PC-9 (cell line): ENCODE results near the gene REV3L. TPM values are rescaled to one million over a fixed set of nuclear protein-coding genes. Genes with fewer than 3 reads are reported as not detected.

Source experiments
- BruUV-seq: library from RNA; stranded (reverse); fragments of 400-500 nt; replicated peaks from 2 replicates; lab custom pipeline; 2021; lab: Mats Ljungman, UMichigan
- CTCF ChIA-PET: fragments of 300-600 bp; sonication (Branson Sonifier 250); formaldehyde crosslinking; loops from one replicate; lab custom pipeline; 2022; ENCODE audit warnings: antibody characterized with exemption; lab: Charles Lee
- POLR2A ChIA-PET: fragments of 300-600 bp; sonication (Branson Sonifier 250); formaldehyde crosslinking; loops from one replicate; lab custom pipeline; 2022; ENCODE audit warnings: antibody characterized with exemption; ENCODE audit not compliant: unreplicated experiment; lab: Charles Lee
- DNase-seq, 2 experiments: peaks; one replicate each; pipeline versions ENCODE4 v3.0.0 to v3.0.0-alpha.2; 2015 to 2022; ENCODE audit warnings: mixed read lengths in 1 of 2
- H2AFZ ChIP-seq: fragments of 200-600 bp; sonication (generic); 2 replicates; pipeline ENCODE4 v1.8.1; 2017; ENCODE audit warnings: antibody characterized with exemption
- H3F3A ChIP-seq: fragments of 200-600 bp; sonication (generic); 2 replicates; pipeline ENCODE4 v1.8.1; 2017; ENCODE audit warnings: antibody characterized with exemption, mild to moderate bottlenecking, low read depth; ENCODE audit not compliant: insufficient read depth
- H3K27ac ChIP-seq: fragments of 200-600 bp; sonication (generic); 2 replicates; pipeline ENCODE4 v1.6.1; 2016; ENCODE audit warnings: mixed run types
- H3K27me3 ChIP-seq: fragments of 200-600 bp; sonication (generic); 2 replicates; pipeline ENCODE4 v1.6.1; 2016; ENCODE audit warnings: low read depth, mixed run types; ENCODE audit not compliant: insufficient read depth
- H3K36me3 ChIP-seq: fragments of 200-600 bp; sonication (generic); 2 replicates; pipeline ENCODE4 v1.6.1; 2016; ENCODE audit warnings: low read depth, mixed run types
- H3K4me1 ChIP-seq: fragments of 200-600 bp; sonication (generic); replicated peaks from 2 replicates; pipeline ENCODE4 v1.6.1; 2016; ENCODE audit warnings: mixed run types; ENCODE audit not compliant: insufficient read depth
- H3K4me2 ChIP-seq: fragments of 200-600 bp; sonication (generic); 2 replicates; pipeline ENCODE4 v1.6.1; 2017; ENCODE audit warnings: mixed run types
- H3K4me3 ChIP-seq: fragments of 200-600 bp; sonication (generic); 2 replicates; pipeline ENCODE4 v1.6.1; 2016; ENCODE audit warnings: mixed run types
- H3K79me2 ChIP-seq: fragments of 200-600 bp; sonication (generic); 2 replicates; pipeline ENCODE4 v1.6.1; 2017; ENCODE audit warnings: low read depth, mixed run types
- H3K9me2 ChIP-seq: fragments of 200-600 bp; sonication (generic); 2 replicates; pipeline ENCODE4 v1.8.1; 2017; ENCODE audit warnings: mild to moderate bottlenecking; ENCODE audit not compliant: insufficient read depth
- H3K9me3 ChIP-seq: fragments of 200-600 bp; sonication (generic); 2 replicates; pipeline ENCODE4 v1.8.1; 2016; ENCODE audit warnings: low read depth; ENCODE audit not compliant: insufficient read depth
- H4K20me1 ChIP-seq: fragments of 200-600 bp; sonication (generic); 2 replicates; pipeline ENCODE4 v1.8.1; 2017; ENCODE audit not compliant: insufficient read depth
- CTCF ChIP-seq: fragments of 200-600 bp; sonication (generic); conservative IDR thresholded peaks from 2 replicates; pipeline ENCODE4 v1.6.1; 2017; ENCODE audit warnings: mixed run types, antibody characterized with exemption, mild to moderate bottlenecking, moderate library complexity
- EZH2 ChIP-seq: fragments of 200-600 bp; sonication (generic); IDR thresholded peaks from 2 replicates; pipeline ENCODE4 v1.8.0; 2017; ENCODE audit warnings: antibody characterized with exemption, low read depth
- intact Hi-C: fragments of 100-400 bp; cut with micrococcal nuclease; formaldehyde crosslinking; loops from one replicate; pipeline ENCODE4 v1.10.0; 2022; ENCODE audit not compliant: unreplicated experiment
- total RNA-seq: library from RNA; stranded (reverse); gene quantifications from 2 replicates; pipeline ENCODE4 v1.2.3, GENCODE V29; 2021

Gene REV3L
- total RNA-seq, 1 experiment from 2014 or later, result 22.9 TPM

GRCh38 chr6:111353912-111354462 is 129.0 kb downstream of the REV3L start:
- Histone ChIP-seq H3K4me2 (no peak overlapping the region), H3K27me3 (no peaks in the 10 kb centered on the region), H3K27ac (no peak overlapping the region), H3K36me3 (peaks cover 17% of the 10 kb centered on the region; the same call in 1 of the 2 replicates), H3K4me3 (no peak overlapping the region), H3F3A (no peaks in the 10 kb centered on the region), H3K9me2 (no peaks in the 10 kb centered on the region), H4K20me1 (no peaks in the 10 kb centered on the region), H3K79me2 (no peaks in the 10 kb centered on the region), H2AFZ (no peak overlapping the region), H3K4me1 (no peaks in the 10 kb centered on the region), H3K9me3 (no peaks in the 10 kb centered on the region)
- no peak for DNase-seq
- TF ChIP-seq EZH2, result no peak
- no peak for TF ChIP-seq CTCF
- ChIA-PET POLR2A (no interaction called here), CTCF (no interaction called here)
- no TSS peak for BruUV-seq
- intact Hi-C loops, result no loop called here

- Histone ChIP-seq H3K79me2 (no peaks in the 10 kb centered on the region), H3K9me2 (no peaks in the 10 kb centered on the region), H3K4me1 (no peaks in the 10 kb centered on the region), H3K27me3 (no peaks in the 10 kb centered on the region), H3K27ac (no peak overlapping the region), H3K4me3 (no peak overlapping the region), H4K20me1 (no peaks in the 10 kb centered on the region), H2AFZ (no peak overlapping the region), H3K9me3 (no peaks in the 10 kb centered on the region), H3K4me2 (no peak overlapping the region), H3F3A (no peaks in the 10 kb centered on the region), H3K36me3 (peaks cover 5% of the 10 kb centered on the region; the same call in 1 of the 2 replicates)
- no peak for DNase-seq
- intact Hi-C loops, result no loop called here
- CTCF ChIA-PET, result no interaction called here
- no peak for TF ChIP-seq EZH2
- no peak for TF ChIP-seq CTCF
- BruUV-seq, result no TSS peak
- POLR2A ChIA-PET, result interaction anchor here (0.6 kb wide), 1 partner anchor 294 kb away, joined by 5 read pairs; no protein-coding TSS in a partner anchor
Observed at GRCh38 chr6:111347589-111347988, 135.4 kb downstream of the REV3L start.

DNA sequence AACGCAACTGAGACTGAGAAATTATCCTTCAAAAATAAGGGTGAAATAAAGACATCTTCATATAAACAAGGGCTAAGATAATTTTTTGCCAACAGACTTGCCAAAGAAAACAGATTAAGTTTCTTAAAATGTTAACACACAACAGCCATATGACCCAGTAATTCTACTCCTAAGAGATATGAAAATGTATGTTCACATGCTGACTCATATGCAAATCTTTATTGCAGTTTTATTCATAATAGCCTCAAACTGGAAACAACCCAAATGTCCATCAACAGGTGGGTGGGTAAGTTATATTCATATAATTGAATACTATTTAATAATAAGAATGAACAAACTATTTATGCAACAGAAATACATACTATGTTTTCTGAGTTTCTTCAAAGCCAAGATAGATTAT is 140.1 kb downstream of the REV3L start:
- ChIA-PET CTCF (no interaction called here), POLR2A (no interaction called here)
- intact Hi-C loops, result no loop called here
- Histone ChIP-seq H3K4me1 (no peaks in the 10 kb centered on the region), H4K20me1 (no peaks in the 10 kb centered on the region), H2AFZ (no peak overlapping the region), H3K4me2 (no peak overlapping the region), H3K27me3 (no peaks in the 10 kb centered on the region), H3K79me2 (no peaks in the 10 kb centered on the region), H3K9me2 (no peaks in the 10 kb centered on the region), H3K27ac (no peak overlapping the region), H3K9me3 (no peaks in the 10 kb centered on the region), H3F3A (no peaks in the 10 kb centered on the region), H3K36me3 (no peaks in the 10 kb centered on the region; the same call in 1 of the 2 replicates), H3K4me3 (no peak overlapping the region)
- TF ChIP-seq CTCF (no peak), EZH2 (no peak)
- no TSS peak for BruUV-seq
- DNase-seq, result no peak
